C4-2B (cell line): ENCODE data around the gene WDR3.

Experiments used
- H3K27ac ChIP-seq: fragments of 450-650 bp; 2 replicates; pipeline ENCODE4 v1.5.1; 2017
- ZFX ChIP-seq: fragments of 450-650 bp; IDR thresholded peaks from 2 replicates; pipeline ENCODE4 v1.6.1; 2017
- TF ChIP-seq, protein P1 (sequence below): fragments of 450-650 bp; conservative IDR thresholded peaks from 2 replicates; pipeline ENCODE4 v1.5.1; 2017; ENCODE audit warnings: mild to moderate bottlenecking

WDR3 gene

DNA sequence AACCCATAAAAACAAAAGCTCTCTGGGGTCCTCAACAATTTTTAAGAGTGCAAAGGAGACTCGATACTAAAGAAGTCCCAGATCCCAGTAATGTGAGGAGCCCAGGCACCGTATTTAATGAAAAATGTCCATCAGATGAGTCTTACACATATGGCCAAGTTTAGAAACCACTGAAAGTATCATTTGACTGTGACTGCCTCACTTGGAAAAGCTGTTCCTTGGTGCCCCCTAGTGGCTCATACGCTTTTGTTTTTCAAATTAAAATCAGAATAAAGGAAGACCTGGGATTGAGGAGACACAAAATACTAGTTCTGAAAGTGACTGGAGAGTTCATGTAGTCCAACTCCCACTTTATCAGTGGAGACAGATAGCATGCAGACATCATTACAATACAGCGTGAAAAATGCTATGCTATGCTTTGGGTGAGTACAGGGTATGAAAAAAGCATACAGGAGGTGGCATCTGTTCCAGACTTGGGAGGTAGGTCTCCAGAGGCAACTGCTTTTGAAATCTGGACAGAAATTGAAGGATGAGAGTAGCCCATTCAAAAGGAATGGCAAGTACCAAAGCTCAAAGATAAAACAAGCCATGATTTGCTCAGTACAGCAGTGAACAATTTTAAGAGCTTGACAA is 33.9 kb upstream of the WDR3 start:
- no peak for TF ChIP-seq ZFX
- TF ChIP-seq, protein P1, sequence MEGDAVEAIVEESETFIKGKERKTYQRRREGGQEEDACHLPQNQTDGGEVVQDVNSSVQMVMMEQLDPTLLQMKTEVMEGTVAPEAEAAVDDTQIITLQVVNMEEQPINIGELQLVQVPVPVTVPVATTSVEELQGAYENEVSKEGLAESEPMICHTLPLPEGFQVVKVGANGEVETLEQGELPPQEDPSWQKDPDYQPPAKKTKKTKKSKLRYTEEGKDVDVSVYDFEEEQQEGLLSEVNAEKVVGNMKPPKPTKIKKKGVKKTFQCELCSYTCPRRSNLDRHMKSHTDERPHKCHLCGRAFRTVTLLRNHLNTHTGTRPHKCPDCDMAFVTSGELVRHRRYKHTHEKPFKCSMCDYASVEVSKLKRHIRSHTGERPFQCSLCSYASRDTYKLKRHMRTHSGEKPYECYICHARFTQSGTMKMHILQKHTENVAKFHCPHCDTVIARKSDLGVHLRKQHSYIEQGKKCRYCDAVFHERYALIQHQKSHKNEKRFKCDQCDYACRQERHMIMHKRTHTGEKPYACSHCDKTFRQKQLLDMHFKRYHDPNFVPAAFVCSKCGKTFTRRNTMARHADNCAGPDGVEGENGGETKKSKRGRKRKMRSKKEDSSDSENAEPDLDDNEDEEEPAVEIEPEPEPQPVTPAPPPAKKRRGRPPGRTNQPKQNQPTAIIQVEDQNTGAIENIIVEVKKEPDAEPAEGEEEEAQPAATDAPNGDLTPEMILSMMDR = peak; percentile 91
- H3K27ac ChIP-seq = no peak overlapping the region

DNA sequence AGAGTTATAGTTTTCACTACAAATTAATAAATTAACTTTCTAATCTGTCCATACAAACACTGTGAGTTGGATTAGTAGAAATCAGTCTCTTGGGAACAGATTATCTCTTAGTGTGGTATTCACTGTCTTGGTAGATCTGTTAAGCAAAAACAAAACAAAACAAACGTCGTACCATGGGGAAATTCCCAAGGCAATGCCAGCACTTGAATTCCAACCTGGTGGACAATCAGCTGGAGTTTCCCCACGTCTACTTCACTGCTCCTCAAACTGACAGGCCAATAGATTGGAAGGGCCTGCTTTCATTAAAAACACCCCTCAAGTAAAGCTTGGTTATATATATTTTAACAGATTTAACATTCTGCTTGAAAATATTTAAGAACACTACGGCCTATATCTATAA is 32.0 kb upstream of the WDR3 start:
- TF ChIP-seq ZFX = no peak
- TF ChIP-seq, protein P1 = no peak
- H3K27ac ChIP-seq = no peak overlapping the region

DNA sequence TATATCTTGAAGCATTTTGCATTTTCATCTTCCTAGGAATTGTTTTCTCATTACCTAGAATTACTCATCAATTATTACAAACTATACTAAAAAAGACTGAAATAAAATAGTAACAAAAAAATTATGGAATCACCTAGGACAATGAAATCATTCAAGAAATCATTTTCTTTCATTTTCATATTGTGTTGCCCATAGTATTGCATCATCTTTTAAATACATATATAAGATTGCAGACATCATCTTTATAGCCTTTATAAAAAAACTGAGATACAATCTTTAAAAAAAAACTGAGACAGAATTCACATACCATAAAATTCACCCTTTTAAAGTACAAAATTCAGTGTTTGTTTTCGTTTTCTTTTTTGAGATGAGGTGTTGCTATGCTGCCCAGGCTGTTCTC is 29.7 kb upstream of the WDR3 start:
- no peak for TF ChIP-seq ZFX
- TF ChIP-seq, protein P1 = no peak
- H3K27ac ChIP-seq = no peak overlapping the region

DNA sequence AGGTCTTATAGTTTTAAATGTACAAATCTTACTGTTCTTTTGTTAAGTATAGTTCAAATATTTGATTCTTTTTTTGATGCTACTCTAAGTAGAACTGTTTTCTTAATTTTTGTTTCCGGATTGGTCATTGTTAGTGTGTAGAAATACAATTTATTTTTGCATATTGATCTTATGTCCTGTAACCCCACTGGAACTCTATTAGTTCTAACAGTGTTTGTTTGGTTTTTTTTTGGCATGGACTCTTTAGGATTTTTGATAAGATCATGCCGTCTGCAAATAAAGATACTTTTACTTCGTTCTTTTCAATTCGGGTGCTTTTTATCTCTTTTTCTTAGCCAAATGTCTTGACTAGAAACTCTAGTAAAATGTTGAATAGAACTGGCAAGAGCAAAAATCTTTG is 26.6 kb upstream of the WDR3 start:
- H3K27ac ChIP-seq = no peak overlapping the region
- TF ChIP-seq, protein P1 = no peak
- TF ChIP-seq ZFX = no peak

DNA sequence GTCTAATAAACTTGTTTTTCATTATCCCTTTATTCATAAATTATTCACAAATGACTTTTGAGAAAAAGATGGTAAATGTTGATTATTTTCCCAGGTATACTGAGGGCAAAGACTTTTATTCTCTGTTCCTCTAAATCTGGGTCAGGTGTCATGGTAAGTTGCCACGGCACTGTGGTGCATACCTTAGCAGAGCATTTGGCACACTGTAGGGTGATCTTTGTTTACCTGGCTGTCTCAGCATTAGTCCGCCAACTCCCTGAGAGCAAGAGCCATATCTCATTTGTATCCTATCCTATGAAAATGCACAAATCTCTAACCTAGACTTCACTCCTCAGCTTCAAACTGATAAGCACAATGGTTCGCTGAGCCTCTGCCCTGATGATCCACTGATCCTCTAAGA is 25.1 kb upstream of the WDR3 start:
- TF ChIP-seq, protein P1 = no peak
- TF ChIP-seq ZFX = no peak
- no peak overlapping the region for H3K27ac ChIP-seq

DNA sequence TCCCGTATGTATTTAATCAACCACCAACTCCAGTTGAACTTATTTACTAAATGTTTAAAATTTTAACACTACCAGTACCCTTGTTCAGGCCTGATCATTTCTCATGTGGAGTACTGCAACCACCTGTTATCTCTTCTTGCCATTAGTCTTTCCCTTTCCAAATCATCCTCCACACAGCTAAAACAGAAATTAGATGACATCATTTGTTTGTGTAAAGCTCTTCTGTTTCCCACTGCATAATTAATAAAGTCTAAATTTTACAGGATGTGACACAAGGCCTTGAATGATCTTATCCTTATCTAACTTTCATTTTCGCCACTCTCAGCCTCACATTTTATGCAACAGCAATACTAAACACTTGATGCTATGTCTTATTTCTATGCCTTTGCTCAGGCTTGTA is 24.5 kb upstream of the WDR3 start:
- H3K27ac ChIP-seq = no peak overlapping the region
- TF ChIP-seq ZFX = no peak
- TF ChIP-seq, protein P1 = no peak

DNA sequence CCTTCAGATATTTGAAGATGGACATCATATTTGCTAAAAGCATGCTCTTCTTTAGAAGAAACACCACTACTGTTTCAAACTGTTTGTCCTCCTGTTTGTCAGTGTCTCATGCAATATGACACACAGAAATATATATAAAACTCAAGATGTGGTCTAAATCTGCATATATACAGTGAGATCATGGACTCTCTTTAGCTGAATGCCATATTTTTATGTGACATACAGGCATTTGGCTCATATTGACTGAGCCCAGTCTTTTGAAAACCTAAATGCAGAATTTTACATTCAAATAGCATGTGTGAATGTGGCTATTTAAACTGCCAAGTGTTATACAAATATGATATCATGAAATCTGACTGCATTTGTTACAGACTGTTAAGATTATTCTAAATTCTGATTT is 18.5 kb upstream of the WDR3 start:
- no peak overlapping the region for H3K27ac ChIP-seq
- no peak for TF ChIP-seq ZFX
- TF ChIP-seq, protein P1 = no peak
